ENCODE measurements around the gene OLIG1.

Gene OLIG1

DNA sequence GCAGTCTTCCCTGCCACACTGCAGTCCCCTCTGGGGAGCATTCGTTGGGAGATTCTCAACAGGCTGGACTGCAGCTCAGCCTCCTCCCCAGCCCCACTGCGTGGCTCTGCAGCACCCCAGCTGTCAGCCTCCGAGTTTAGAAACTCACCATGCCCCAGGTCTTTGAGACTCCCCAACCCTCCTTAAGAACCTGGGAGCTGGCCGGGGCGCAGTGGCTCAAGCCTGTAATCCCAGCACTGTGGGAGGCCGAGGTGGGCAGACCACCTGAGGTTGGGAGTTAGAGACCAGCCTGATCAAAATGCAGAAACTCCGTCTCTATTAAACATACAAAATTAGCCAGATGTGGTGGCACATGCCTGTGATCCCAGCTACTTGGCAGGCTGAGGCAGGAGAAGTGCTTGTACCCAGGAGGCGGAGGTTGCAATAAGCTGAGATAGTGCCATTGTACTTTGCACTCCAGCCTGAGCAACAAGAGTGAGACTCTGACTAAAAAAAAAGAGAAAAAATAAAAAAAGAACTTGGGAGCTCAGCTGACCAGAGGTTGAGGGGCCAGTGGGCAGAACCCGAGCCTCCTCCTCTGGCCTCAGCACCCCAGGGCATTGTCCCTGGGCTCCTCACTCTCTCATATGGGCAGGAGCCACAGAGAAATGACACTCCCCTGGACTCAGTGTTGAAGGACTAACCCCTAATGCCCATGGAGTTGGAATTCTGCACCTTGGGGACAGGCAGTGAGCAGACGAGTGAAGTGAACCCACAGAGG lies 38.6 kb upstream of the OLIG1 start:
- DNase-seq (ENCODE audit: low spot score): no peak

DNA sequence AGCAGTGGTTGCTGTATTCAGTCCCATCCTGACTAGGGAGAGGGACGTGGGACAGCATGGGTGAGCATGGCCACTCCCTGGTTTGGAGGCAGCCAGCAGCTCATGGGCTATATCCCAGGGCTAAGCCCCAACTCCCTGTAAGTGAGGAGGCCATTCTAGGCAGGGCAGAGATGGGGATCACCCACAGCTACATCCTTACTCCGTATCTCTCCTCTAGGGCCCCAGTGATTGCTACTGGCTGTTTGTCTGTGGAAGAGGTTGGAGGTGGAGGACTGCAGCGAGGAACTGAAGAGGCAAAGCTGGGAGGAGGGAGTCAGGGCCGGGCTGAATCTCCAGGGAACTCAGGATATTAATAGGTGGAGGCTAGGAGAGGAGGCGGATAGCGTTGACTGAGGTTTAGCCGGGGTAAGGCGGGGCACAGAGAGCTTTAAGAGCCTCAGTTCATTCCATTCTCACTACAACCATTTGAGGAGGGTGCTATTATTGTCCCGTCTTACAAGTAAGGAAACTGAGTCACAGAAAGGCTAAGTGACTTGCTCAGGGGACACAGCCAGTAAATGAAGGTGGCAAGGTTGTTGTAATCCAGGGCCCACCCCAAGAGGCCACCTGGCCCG lies 37.4 kb upstream of the OLIG1 start:
- DNase-seq (ENCODE audit: low spot score): no peak

DNA sequence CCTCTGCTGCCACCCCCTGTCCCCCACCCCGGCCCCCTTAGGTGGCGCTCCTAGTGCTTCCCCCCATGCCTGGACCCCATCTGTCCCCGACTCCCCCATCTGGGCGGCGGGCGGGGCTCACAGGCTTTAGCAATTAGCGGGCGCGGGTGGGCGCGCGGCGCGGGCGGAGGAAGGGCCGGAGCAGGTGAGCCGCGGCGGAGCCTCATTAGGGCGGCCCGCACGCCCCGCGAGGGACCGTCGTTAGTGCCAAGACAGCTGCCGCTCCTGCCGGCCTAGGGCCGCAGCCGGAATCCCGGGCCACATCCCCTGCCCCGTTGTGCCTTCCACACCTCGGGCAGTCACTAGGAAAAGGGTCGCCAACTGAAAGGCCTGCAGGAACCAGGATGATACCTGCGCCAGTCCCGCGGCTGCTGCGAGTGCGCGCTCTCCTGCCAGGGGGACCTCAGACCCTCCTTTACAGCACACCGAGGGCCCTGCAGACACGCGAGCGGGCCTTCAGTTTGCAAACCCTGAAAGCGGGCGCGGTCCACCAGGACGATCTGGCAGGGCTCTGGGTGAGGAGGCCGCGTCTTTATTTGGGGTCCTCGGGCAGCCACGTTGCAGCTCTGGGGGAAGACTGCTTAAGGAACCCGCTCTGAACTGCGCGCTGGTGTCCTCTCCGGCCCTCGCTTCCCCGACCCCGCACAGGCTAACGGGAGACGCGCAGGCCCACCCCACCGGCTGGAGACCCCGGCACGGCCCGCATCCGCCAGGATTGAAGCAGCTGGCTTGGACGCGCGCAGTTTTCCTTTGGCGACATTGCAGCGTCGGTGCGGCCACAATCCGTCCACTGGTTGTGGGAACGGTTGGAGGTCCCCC lies 36.6 kb upstream of the OLIG1 start:
- DNase-seq (ENCODE audit: low spot score): no peak

DNA sequence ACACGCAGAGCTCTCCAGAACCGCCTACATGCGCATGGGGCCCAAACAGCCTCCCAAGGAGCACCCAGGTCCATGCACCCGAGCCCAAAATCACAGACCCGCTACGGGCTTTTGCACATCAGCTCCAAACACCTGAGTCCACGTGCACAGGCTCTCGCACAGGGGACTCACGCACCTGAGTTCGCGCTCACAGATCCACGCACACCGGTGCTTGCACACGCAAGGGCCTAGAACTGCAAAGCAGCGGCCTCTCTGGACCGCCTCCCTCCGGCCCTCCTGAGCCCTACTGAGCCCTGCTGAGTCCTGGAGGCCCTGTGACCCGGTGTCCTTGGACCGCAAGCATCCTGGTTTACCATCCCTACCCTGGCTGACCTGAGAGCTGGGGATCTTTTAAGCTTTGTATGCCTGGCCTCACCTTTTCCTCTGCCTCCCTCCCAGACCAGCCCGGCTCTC lies 36.0 kb upstream of the OLIG1 start:
- no peak for DNase-seq (ENCODE audit: low spot score)

DNA sequence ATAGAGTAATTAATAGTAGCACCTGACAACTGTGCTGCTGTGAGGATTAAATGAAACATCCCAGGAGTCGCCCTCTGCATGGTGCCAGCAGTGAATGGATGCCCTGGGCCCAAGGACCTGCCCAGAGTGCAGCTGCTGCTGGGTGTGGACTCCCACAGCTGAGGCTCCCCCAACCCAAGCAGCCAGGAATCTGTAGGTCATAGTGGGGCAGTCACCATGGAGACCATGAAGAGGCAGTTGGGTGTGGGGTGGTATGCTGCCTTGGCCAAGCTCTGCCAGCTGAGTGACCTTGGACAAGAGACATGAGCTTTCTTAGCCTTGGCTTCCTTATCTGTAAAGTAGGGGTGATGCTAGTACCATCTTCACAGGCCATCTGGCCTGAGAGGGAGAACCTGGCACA lies 34.8 kb upstream of the OLIG1 start:
- DNase-seq (ENCODE audit: low spot score): no peak

DNA sequence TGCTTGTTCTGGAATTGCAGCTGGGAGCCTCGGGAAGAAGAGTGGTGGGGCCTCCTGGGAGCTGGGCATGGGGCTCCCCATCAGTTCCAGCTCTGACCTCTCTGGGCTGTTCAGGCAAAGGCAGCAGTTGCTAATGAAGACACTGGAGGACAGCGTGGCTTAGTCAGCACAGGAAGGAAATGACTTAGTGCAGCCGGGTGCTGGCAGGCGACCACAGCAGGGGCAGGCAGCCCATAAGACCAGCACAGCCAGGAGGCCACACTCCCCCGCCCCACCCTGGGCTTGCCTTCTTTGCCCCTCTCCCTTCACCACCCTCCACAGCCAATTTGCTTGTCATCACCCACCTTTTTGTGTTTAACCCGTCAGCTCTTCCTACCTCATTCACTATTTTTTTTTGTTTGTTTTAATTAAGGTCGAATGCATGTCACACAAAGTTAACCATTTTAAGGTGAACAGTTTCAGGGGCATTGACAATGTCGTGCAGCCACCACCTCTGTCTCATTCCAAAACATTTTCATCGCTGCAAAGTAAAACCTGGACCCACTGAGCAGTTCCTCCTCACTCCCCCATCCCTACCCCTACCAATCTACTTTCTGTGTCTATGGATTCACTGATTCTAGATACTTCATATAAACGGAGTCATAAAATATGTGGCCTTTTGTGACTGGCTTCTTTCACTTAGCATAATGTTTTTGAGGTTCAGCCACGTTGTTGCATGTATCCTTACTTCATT lies 33.3 kb upstream of the OLIG1 start:
- DNase-seq (ENCODE audit: low spot score): peak; percentile 79

DNA sequence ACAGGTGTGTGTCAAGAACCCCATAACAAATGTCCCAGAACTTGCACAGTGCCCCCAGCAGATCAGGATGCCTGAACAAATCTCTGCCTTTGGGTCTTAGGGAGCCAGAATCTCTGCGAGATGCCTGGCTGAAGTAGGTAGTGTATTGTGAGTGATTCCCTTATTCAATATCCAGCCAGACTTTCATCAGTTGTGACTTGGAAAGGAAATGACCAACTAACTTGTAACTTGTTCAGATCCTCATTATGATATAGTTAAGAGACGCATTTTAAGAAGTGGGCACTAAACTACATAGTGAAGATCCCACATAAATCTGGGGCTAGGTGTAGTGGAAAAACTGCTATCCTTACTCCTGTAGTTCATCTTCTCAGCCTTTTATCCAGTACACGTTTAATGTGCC lies 32.4 kb upstream of the OLIG1 start:
- no peak for DNase-seq (ENCODE audit: low spot score)

DNA sequence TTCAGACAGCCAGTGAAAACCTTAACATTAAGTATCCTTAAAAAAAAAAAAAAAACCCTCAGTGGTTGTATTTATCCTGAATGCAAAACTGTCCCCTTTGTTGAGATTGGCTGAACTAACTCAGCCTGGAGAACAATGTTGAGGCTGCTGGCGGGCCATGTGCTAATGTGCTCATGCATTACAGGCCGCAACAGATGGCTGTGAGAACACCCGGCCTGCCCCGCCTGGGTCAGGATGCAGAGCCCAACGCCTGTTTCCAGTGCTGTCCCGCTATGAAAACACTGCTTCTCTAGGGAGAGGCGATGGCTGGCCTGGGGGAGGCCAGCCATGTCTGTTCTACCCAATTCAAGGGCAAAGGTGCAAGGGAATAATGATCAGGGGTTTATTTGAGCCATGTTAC lies 30.4 kb upstream of the OLIG1 start:
- DNase-seq (ENCODE audit: low spot score): no peak

DNA sequence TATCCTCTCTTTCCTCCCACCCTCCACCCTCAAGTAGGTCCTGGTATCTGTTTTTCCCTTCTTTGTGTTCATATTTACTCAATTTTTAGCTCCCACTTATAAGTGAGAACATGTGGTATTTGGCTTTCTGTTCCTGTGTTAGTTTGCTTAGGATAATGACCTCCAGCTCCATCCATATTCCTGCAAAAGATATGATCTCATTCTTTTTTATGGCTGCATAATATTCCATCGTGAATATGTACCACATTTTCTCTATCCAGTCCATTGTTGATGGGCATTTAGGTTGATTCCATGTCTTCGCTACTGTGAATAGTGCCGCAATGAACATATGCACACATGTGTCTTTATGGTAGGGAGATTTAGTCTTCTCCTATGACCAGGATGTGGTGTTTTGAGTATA lies 29.7 kb upstream of the OLIG1 start:
- no peak for DNase-seq (ENCODE audit: low spot score)

DNA sequence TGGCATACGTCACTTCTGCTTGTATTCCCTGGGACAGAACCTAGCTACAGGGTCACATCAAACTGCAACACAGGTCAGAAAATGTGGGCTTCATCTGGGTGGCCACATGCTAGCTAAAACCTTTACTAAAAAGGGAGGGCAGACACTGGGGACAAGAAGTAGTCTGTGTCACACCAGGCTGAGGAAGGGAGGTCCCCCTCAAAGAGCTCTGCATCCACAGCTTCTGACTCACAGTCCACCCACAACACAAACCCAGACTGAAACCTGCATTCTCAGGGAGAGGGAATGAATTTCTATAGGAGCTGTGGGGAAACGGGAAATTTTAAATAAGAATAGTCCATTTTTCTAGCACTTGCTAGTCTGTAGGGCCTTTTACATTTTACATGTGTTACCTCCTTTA lies 28.0 kb upstream of the OLIG1 start:
- DNase-seq (ENCODE audit: low spot score): no peak

DNA sequence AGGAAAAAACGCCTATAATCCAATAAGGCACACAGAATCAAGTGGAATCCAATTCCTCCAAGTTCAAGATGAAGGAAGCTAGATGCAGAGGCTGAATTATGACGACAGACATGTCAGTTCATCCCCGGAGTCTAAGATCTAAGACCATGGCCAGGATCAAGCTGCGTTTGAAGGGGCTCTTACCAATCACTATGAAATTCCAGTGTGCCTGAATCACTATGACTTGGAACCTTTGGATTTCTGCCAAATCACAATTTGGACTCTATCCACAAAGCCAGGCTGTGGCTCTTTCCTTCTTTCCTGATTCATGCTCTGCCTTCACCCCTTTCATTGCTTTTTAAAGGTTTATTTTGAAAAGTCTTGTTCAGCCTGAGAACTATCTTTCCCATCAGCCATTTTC lies 27.1 kb upstream of the OLIG1 start:
- peak; percentile 61 for DNase-seq (ENCODE audit: low spot score)

DNA sequence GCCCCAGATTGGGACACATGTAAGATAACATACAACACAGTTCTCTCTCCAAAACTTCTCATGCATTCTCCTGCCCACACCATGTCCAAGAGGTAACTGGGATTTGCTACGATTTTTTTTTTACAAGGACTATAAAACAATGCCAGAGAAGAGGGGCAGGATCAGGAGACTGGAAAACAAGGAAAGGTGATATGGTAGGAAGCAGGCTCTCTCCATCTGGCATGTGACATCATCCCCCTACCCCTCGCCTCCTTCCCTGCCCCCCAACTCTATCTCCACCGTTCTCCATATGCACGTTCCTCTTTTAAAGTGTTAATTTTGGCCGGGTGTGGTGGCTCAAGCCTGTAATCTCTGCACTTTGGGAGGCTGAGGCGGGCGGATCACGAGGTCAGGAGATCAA lies 23.5 kb upstream of the OLIG1 start:
- DNase-seq (ENCODE audit: low spot score): no peak

DNA sequence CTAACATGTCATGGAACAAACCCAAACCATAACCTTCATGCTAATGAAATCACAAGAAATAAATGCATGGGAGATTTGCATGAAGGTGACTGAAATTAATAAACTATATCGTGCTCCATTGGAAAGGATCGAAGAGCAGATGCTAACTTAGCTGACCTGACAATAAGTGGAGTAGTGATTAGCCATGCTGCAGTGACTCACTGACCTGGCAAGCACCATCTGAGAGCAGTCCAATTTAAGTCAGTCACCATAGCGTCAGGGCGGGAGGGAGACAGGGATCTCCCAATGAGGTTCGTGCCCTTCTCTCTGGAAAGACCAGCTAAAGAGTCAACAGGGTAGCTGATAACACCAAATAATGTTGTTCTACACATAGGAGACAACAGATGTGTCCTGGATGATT lies 22.7 kb upstream of the OLIG1 start:
- peak; percentile 68 for DNase-seq (ENCODE audit: low spot score)

DNA sequence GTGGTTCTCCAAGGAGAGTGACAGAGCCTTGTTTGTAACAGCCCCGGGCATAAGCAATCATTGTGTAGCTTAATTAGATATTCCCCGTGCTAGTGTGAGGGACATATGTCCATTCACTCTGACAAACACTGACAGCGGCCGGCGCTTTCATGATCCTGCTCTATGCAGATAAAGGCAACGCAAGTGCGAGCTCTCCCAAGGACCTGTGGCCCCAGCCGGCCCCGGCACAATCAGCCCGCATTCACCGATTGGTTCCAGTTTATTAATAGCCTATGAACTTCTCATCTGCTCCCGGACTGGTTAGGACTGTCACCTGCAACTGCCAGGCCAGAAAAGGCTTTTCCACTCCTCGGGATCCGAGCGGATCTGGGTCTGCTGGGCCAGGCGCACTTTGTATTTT lies 18.0 kb upstream of the OLIG1 start:
- no peak for DNase-seq (ENCODE audit: low spot score)

DNA sequence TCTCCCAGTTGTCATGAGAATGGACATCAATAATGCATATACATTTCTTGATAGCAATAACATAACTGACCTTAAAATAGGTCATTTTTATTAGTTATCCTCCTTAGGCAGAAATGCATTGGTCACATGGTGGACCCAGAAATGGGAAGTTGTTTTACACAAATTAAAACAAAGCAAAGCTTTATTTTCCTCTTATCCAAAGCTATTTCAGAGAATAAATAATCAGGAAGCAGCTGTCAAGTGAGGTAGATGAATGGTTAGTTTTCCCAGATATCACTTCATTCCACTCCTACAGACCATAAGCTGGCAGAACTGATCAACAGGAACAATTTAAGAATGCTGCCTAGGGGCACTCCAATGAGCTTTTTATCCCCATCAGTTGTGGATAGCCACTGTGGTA lies 16.0 kb upstream of the OLIG1 start:
- no peak for DNase-seq (ENCODE audit: low spot score)

DNA sequence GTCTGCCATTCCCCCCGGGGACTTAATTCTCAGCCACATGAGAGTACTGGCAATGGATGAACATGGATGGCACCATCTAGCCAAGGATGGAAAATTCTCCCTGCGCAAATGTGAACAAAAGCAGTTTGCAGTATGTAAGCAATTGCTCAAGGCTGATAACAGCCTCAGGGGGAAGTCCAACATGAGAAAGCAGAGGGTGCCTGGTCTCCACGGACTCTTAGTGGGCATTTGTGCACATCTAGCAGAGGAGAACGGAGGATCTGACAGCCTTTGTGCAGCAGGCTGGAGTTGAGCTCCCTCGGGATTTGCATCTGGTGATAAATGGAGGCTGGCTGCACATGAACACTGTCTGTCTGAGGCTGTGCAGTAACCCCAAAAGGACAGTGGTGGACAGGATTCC lies 13.9 kb upstream of the OLIG1 start:
- no peak for DNase-seq (ENCODE audit: low spot score)

DNA sequence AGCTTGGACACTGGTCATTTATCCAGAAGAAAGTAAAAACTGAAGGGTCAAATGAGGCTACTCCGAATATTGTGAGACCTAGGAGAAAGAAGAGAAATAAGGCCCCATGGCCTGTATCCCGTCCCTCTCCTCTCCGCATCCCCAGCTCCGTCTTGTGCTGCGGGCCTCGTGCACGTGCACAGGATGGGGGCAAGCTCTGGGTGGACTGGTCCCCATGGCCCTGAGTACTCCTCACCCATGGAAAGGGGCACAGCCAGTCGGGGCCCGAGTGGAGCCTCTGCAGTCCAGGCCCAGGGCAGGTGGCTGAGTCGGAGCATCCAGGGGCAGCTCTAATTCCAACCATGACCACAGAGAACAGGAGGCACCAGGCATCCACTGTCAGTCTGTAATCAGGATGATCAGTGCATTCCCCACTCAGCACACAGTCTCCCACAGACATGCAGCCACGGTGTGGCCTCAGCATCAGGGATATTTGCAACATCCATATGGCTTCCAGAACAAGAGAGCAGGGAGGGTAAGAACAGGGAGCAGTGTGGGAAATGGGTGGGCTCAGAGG lies 12.5 kb upstream of the OLIG1 start:
- no peak for DNase-seq (ENCODE audit: low spot score)

DNA sequence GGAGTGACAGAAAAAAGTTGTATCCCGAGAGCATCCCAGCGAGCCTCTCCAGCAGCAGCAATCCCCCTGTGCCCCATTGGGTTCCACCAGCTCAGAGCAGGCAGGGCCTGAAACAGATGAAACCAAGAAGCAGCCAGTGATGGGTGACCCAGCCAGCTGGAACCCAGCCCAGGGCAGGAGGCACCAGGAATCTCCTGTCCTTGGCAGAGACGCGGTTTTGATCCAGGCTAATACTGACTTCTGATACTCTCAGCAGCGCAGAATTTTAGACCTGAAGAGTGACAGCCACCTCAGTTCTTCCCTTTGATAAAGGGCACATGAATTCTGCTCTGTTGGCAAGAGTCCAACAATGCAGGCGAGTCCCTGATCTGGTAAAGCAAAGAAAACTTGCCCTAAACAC lies 11.4 kb upstream of the OLIG1 start:
- DNase-seq (ENCODE audit: low spot score): no peak

DNA sequence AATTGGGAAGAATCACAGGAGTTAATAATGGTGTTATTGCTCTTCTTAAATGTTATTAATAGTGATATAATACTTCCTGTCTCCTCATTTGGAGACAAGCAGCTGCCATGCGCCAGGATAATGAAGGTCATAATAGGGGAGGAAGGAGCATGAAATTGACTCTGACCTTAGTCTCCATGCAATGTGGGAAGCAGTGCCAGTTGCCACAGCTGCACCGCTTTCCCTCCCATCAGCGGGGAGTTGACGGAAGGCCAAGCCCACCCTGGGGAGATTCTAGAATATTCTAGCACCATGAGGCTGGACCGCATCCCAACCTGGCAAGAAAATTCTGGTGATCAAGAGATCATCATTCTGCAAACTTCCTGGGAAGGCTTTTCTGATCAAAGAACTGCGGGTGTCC lies 11.0 kb upstream of the OLIG1 start:
- DNase-seq (ENCODE audit: low spot score): no peak

DNA sequence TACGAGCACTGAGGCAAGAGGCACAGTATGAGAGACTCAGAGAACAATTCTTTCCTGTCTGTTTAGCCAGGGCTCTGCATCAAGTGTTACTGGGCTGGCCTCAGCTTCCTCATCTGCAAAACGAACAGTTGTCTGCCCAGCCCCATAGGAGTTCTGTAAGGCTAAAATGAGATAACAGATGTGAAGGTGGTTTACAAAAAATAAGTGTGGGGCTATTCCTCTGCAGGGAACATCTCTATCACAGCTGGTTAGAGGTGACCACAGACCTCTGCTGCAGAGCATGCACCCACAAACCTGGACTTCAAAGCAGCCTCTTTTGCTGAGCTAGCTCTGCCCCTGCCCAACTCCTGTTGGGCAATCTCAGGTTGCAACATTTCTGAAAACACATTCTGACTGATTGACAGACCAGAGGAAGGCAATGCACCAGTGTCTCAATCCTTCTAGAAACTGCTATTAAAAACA lies 10.5 kb upstream of the OLIG1 start:
- no peak for DNase-seq (ENCODE audit: low spot score)

DNA sequence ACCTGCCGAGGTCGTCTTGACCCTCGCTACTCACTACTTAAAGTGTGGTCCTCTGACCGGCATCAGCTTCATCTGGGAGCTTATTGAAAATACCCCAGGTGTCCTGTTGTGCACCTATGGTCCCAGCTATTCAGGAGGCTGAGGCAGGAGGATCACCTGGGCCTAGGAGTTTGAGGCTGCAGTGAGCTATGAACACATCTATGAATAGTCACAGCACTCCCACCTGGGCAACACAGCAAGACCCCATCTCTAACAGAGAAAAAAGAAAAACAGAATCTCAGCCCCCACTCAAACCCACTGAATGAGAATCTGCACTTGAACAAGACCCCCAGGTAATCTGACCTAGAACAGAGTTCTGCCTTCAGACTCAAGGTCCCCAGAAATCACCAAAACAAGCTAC lies 8.7 kb upstream of the OLIG1 start:
- no peak for DNase-seq (ENCODE audit: low spot score)

DNA sequence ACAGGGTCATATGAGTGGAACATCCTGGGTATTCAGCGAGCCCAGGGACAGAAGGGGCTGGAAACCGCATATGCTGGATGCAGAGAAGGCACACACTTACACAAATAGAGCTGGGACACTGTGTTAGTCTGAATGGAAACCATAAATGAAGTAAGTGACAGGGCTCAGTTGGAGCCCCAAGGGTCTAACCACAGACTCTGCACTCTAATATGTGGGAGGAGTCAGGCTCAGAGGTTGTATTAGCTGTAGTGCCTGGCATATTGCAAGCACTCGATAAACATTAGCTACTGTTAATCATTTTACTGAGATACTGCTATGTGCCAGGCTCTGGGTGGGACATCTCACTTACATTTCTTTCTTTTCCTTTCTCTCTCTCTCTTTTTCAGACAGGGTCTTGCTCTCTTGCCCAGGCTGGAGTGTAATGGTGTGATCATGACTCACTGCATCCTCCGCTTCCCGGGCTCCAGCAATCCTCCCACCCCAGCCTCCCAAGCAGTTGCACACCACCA lies 6.5 kb upstream of the OLIG1 start:
- DNase-seq (ENCODE audit: low spot score): no peak
